Endothelial cell of hepatic sinusoid (primary cell): Measurements from ENCODE around the gene NRDE2.

Source experiments
- in situ Hi-C: cut with HindIII; loops from 2 replicates; pipeline ENCODE4 v1.10.0; 2017; ENCODE audit warnings: low sequenced_read_pairs

NRDE2 gene

DNA sequence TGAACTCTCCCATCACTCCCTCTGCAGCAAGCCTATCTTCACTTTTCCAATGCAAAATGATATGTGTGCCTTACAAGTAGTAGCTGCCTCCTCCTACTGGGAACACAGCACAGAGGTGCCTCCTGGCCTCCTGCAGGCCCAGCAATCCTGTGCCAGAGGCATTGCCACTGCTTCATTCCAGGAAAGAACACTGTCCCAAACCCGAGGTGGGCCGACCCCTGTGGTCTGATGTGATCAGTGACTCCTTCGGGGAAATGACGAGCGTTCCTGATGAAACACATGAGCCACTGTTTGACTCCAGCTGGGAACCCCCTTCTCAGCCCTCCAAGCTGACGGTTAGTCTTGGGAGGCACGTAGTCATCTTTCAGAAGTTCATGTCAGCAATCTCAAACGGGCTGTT, 55.9 kb downstream of the NRDE2 start:
- in situ Hi-C loops: no loop called here

DNA sequence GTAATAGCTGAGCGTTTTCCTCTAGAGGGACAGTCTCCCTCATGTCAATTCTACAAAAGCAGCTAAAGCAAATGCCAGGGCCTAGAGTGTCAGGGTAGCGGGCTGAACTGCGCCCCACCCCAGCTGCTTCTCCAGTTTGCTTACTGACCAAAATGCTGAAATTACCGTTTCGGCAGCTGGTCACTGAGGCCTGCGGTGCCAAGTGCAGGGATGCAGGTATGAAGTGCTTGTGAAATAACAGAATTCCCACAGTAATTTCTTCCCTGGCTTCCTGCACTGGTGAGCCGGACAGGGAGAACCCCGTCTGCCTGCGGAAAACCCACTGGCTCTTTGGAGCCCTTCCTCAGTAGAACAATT, 56.3 kb downstream of the NRDE2 start:
- in situ Hi-C loops: no loop called here

DNA sequence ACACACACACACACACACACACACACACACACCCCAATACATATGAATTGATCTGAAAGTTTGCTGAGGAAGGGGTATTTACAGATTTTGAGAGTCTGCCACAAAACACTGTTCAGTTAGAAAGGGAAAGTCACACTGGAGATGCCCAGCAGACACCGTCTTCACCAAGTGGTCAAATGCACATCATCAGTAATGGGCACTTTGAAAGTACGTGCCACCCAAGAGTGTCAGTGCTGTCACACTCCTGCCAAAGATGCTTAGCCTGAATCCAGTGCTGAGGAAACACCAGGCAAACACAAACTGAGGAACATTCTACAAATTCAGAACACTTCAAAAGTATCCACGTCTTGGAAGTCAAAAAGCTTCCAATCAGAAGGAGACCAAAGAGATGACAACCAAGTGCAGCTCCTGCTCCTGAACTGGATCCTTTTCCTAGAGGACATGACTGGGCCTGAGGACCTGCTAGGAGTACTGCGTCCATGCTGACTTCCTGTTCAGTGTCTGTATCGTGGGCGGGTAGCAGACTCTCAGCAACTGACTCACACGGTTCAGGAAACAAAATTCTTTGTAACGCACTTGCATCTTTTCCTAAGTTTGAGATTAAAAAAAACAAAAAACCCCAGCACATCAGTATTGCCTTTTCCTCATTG, 56.8 kb downstream of the NRDE2 start:
- in situ Hi-C loops: no loop called here

DNA sequence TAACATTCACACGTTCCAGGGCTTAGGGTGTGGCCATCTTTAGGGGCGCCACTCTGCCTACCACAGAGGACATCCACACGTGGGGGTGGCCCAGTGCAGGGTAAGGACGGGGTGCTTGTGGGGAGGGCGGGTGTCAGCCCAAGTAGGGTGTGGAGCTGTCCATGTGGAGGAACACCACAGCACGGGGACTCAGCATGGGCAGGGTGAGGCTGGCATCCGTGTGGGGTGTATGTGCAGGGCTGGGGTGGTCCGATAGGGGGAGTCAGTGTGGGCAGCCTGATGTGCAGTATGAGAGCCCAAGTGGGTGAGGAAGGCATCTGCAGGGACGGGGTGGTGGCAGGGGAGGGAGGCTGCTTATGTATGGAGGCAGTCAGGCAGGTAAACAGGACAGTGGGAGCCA, 57.7 kb downstream of the NRDE2 start:
- in situ Hi-C loops: no loop called here

DNA sequence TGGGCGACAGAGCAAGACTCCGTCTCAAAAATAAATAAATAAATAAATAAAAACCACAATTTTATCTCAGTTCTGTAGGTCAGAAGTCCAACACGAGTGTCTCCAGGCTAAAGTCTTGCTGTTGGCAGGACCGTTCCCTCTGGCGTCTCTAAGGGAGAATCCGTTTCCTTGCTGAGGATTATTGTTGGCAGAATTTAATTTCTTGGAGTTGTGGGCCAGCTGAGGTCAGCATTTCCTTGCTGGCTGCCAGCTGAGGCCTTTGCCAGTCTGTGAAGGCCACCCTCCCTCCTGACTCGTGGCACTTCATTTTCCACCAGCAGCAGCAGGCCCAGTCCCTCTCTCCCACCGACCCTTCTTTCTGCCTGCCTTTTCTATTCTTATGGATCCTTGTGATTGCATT, 58.2 kb downstream of the NRDE2 start:
- in situ Hi-C loops: no loop called here

DNA sequence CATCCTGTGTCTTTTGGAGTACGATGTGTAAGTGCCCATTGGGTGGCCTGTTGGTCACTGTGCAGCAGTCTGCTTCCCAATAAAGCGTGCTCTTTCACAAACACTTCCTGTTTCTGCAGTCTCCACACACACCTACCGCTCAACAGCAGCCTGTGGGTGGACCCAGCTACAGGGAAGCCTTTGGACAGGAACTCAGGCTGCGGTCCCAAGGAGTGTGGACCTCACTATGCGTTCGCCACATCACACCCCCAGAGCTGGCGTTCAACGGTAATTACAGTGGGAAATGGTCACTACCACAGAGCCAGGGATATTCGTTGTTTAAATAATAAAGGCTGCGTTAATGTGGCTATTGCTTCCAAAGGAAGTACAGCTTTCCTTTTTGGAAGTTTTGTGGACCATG, 59.2 kb downstream of the NRDE2 start:
- in situ Hi-C loops: no loop called here

DNA sequence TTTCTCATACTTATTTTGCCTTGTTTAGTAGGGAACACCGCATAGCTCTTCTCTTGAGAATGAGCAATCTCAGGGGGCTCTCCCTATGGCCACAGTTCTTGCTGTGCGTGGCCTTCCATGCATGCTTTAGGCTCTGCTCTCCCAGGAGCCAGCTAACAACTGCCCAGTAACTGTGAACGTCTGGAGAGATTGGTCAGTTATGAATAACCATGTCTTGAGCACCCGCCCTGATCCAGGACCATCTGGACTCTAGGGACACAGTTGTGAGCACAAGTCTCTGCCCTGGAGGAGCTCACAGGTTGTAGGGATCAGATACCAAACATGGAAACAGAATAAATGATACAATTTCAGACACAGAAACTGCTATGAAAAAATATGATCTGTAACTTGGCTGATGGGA, 63.3 kb downstream of the NRDE2 start:
- in situ Hi-C loops: no loop called here

DNA sequence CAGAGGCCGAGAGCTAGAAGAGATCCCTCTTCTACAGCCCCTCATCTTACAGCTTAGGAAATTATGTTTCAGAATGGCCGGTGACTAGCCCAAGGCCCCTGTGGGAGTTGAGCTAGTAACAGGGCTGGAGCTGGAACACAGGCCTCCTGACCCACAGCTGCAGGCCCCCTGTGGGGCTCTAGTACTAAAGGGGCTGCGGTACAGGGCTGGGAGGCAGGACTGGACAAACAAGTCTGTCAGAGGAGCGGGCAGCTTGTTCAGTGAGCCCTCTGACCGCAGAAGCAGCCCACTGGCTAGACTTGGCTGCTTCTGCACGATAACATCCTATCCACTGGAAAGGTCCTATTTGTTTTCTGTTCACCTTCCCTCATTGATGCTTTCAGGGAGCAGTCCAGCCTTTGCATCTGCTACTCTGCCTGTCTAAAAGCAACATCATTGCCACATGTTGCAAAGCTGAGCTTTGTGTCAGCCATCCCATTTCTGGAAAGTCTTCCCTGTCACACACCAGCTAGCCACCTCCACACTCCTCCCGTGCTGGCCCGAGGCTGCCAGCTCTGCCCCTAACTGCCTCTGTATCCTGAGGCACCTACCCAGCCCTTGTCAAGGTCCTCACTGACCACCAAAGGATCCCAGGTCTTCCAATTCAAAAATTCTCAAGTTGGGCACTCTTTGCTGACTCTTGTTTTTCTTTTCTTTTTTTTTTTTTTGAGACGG, 65.1 kb downstream of the NRDE2 start:
- in situ Hi-C loops: no loop called here

DNA sequence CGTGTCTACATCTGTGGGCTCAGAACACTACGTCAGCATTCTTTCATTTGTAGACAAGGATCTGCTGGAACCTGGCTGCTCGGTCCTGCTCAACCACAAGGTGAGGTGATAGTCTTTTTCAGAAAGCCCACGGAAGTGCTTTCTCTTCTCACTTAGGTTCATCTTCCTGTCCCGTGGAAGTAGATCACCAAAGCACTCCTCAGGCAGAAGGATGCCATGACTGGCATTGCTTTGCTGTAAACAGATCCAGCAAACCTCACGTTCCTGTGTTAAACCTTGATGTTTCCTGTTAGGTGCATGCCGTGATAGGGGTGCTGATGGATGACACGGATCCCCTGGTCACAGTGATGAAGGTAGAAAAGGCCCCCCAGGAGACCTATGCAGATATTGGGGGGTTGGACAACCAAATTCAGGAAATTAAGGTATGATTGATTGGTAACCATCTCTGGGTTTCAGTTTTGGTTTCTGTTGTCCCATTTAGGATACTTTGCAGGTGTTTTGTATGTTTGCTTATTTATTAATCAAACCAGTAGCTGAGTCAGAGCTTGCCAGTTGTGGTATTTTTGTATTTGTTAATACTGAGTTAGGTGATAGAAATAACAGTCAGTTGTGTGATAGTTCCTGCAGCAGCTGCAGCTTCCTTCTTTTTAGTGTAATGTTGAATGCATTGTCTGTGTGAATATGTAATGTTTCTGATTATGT, 67.8 kb downstream of the NRDE2 start:
- in situ Hi-C loops: no loop called here

DNA sequence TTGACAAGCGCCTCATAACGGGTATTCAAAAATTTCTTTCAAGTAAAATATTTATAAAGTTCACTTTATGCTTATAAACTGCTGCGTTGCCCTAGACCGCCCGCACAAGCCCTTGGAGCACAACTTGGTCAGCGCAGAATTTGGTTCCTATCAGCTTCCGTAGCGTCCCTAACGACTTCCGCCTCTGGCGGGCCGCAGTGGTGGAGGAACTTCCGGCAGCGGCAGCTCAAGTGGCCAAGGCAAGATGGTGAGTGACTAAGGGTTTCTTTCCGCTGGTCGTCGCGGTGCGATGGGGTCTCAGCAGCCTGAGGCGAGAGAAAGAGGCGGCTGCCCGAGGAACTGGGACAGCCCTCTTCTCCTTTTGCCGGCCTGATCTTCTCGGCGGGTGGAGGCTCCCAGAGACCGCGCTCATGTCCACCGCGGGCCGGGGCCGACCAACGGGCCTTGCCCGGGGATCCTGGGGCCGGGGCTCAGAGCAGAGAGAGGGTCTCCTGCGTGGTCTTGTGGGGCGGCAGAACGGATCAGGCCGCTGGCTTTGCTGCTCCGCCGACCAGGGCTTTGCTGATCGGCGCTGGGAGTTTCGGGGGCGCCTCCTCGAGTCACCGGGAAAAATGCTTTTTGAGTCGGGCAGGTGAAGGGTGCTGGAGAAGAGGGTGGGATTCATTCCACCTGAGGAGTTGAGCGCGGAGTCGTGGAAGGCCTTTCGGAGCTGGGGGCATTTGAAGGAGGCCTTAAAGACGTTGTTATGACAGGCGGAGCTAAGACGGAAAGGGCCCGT, 75.2 kb downstream of the NRDE2 start, which contains the start of gene PSMC1:
TSS of gene PSMC1 (plus strand) at position 200 of the 778 bp plus-strand sequence. CDS start at position 245, 45 bp downstream.
- in situ Hi-C loops: no loop called here

DNA sequence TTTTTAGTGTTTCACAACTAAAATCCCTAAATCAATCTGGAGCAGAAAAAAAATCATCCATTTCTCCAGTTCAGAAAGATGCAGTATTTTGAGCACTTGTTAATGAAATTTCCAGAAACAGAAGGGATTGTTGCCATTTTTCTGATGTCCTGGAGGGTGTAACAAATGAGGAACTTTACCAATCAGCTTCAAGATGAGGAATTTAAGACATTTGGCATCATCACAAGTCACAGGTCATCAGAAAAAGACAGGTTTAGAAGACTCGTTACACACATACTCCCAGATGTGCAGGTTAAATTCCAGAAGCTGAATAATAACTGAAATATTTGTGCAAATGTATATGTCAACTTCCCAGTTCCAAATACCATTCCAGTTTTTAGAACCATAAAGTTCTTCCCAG, 75.9 kb downstream of the NRDE2 start:
- in situ Hi-C loops: no loop called here

DNA sequence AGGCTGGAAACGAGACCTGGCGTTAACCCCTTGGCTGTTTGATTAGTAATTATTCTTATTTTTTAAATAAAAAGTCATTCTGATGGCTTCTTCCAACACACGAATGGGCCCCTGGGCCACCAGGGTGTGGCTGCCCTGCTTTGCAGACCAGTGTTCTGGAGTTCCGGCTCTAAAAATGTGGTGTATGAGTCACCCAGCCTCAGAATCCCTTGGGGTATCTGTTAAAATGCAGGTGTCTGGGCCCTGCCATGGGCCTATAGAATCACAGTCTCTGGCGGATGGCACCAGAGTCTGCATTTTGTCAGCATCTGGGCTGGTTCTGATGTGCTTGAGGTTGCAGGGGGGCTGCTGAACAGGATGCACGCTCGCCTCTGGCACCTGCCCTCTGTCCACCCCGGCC, 77.9 kb downstream of the NRDE2 start:
- in situ Hi-C loops: no loop called here

DNA sequence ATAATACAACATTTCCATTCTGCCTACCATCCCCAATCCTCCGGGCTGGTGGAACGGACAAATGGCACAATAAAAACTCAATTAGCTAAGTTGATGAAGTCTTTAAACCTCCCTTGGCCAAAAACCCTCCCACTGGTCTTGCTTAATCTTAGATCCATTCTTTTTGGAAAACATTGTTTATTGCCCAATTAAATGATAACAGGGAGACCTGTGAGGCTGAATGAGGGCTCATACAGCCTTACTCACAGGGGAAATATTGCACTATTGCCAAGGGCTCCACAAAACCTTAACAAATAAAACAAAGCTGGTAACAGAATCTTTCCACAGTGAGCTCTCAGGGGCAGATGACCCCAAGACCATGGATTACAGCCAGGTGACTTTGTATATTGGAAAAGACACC, 83.1 kb downstream of the NRDE2 start:
- in situ Hi-C loops: loop anchor here (25.0 kb wide), 1 partner anchor 261 kb away; no protein-coding TSS in a partner anchor

DNA sequence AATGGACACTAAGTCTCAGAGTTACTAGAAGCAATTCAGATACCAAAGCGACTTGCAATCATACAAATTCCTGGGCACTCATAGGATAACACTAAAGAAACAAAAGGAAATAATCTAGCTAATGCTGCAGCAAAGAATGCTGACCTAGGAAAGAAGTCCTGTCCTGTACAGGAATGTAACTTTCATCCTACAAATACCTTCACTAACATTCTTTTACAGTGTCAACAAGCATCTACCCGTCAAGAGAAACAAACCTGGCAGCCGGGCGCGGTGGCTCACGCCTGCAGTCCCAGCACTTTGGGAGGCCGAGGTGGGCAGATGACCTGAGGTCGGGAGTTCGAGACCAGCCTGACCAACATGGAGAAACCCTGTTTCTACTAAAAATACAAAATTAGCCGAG, 84.3 kb downstream of the NRDE2 start:
- in situ Hi-C loops: loop anchor here (25.0 kb wide), 1 partner anchor 260 kb away; no protein-coding TSS in a partner anchor

DNA sequence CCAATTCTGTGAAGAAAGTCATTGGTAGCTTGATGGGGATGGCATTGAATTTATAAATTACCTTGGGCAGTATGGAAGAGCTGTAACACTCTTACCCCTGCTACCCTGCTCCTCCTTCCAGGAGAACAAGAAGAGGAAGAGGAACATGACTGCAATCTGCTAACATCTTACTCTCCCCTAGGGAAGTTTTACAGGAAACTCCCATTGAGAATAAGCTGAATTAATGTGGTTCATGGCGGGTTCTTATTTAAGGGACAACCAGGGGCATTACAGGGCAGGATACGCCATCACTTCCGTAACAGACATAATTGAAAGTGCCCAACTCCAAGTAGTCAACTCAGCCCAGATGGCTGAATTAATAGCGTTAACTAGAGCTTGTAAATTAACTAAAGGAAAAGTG, 84.8 kb downstream of the NRDE2 start:
- in situ Hi-C loops: loop anchor here (25.0 kb wide), 1 partner anchor 260 kb away; no protein-coding TSS in a partner anchor

DNA sequence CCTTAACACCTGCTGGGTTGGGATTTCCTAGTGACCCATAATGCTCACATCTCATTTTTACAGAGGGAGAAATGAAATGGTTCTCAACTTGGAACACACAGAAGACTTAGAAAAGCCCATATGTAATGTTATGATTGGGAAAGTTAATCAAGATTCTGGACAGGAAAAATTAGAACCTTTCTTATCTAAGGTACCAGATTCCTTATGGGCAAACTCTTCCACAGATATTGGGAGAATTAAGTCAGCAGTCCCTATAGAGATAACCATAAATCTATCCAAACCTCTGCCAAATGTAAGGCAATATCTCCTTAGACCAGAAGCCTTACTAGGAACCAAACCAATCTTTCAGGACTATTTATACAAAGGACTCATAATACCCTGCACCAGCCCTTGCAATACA, 89.3 kb downstream of the NRDE2 start:
- in situ Hi-C loops: loop anchor here (25.0 kb wide), 1 partner anchor 255 kb away; no protein-coding TSS in a partner anchor

DNA sequence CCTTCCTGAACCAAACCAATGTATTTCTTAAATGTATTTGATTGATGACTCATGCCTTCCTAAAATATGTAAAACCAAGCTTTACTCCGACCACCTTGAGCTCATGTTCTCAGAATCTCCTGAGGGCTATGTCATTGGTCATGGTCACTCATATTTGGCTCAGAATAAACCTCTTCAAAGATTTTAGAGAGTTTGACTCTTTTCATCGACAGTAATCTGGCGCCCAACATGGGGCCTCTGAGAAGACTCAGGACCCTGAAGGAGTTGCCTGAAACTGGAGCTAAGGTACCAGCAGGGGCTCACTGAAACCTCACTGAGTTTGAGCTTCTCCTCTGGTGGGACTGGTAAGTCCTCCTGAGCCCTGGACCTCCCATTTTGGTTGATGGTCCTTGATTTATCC, 92.6 kb downstream of the NRDE2 start:
- in situ Hi-C loops: loop anchor here (10.0 to 25.0 kb wide), 2 partner anchors 64 to 252 kb away; no protein-coding TSS in a partner anchor

DNA sequence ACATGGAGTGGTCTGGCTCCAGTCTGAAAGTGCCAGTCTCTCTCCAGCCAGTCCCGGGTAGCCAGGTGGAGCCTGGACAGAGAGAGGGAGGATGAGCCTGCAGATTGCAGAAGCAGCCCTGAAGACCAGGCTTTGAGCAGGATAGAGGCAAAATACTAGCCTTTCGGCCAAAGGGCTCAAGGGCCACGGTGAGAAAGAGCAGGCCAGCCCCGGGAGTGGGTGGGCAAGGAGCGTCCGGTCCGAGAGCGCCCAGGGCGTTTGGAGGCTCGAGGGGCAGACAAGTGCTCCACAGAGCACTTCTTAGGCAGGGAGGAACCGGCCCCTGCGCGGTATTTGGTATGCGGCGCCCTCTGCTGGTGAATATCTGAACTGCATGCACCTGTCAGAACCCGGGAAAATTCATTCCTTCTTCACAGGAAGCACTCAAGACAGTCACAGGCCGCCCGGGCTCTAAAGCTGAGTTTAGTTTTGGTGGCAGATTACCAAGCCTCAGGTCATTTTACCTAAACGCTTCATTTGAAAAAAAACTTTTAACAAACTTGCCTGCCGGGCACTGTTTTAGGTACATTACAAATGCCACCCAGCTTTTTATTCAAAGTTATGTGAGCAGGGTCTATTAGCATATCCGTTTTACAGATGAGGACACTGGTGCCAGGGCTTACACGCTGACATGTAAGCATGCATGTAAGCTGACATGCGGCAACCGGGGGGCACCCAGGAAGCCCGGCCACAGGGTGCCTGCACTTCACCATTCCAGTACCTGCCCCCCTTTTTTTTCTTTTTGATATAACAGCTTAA, 96.4 kb downstream of the NRDE2 start:
- in situ Hi-C loops: loop anchor here (10.0 to 25.0 kb wide), 2 partner anchors 61 to 248 kb away; no protein-coding TSS in a partner anchor

DNA sequence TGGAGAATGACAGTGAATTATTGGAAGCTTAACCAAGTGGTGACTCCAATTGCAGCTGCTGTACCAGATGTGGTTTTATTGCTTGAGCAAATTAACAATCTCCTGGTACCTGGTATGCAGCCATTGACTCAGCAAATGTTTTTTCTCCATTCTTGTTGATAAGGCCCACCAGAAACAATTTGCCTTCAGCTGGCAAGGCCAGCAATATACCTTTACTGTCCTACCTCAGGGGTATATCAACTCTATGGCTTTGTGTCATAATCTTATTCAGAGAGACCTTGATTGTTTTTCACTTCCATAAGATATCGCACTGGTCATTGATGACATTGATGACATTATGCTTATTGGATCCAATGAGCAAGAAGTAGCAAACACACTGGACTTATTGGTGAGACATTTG, 101.8 kb downstream of the NRDE2 start:
- in situ Hi-C loops: loop anchor here (10.0 to 25.0 kb wide), 2 partner anchors 55 to 243 kb away; no protein-coding TSS in a partner anchor

DNA sequence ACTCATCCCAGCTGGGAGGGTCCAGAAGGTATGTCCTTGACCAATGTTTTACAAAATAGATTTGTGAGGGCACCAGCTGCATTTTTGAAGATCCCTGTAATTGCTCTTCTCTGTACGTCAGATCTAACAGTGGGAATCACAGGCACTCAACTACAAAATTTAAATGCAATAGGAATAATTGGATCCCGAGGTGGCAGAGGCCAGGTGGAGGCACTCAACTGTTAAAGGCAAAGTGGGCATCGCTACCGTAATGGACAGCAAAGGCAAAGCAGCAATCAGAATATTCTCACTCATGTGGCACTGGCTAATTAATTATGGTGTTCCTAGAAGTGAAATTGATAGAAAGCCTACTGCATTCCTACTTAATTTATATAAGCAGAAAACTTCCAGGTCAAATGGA, 103.3 kb downstream of the NRDE2 start:
- in situ Hi-C loops: loop anchor here (25.0 kb wide), 1 partner anchor 241 kb away; no protein-coding TSS in a partner anchor
